Osteoblast (primary cell): ENCODE data around the gene UGT1A1. TPM values are rescaled to one million over a fixed set of nuclear protein-coding genes. Genes with fewer than 3 reads are reported as not detected.
"Not testable (repeated sequence)": the region's sequence is repeated elsewhere in the genome, so short reads cannot be mapped to it uniquely, and the experiment has no call there.

Experiments
- DNase-seq: peaks from one replicate; pipeline ENCODE4 v3.0.0; 2011; ENCODE audit warnings: low spot score, mixed read lengths; ENCODE audit not compliant: insufficient read length; ENCODE audit errors: missing footprints
- H2AFZ ChIP-seq: 2 replicates; pipeline ENCODE4 v1.6.0; 2011; ENCODE audit warnings: mild to moderate bottlenecking, low read length
- H3K27ac ChIP-seq: 2 replicates; pipeline ENCODE4 v1.5.1; 2011; ENCODE audit warnings: mild to moderate bottlenecking, low read depth, low read length, moderate library complexity
- H3K27me3 ChIP-seq: 2 replicates; pipeline ENCODE4 v1.6.0; 2012; ENCODE audit warnings: mild to moderate bottlenecking, control low read depth, inconsistent platforms, low read length, moderate library complexity; ENCODE audit not compliant: insufficient read depth
- H3K36me3 ChIP-seq: 2 replicates; pipeline ENCODE4 v1.5.1; 2011; ENCODE audit warnings: mild to moderate bottlenecking, low read length, control low read depth, moderate library complexity; ENCODE audit not compliant: insufficient read depth
- H3K4me1 ChIP-seq: 2 replicates; pipeline ENCODE4 v1.5.1; 2011; ENCODE audit warnings: mild to moderate bottlenecking, low read length, control low read depth, moderate library complexity; ENCODE audit not compliant: insufficient read depth
- H3K4me2 ChIP-seq: 2 replicates; pipeline ENCODE4 v1.6.0; 2011; ENCODE audit warnings: mild to moderate bottlenecking, low read length; ENCODE audit not compliant: insufficient read depth
- H3K4me3 ChIP-seq: fragments of 200-600 bp; sonication (generic); 3 replicates; pipeline ENCODE4 v1.5.1; 2012; ENCODE audit warnings: mild to moderate bottlenecking, low read length, inconsistent platforms; ENCODE audit not compliant: insufficient read depth
- H3K79me2 ChIP-seq: 2 replicates; pipeline ENCODE4 v1.6.0; 2012; ENCODE audit warnings: mild to moderate bottlenecking, low read length, control low read depth, inconsistent platforms; ENCODE audit not compliant: insufficient read depth
- H3K9me3 ChIP-seq: 2 replicates; pipeline ENCODE4 v1.5.1; 2011; ENCODE audit warnings: low read depth, low read length, control low read depth
- H4K20me1 ChIP-seq: 2 replicates; pipeline ENCODE4 v1.6.0; 2012; ENCODE audit warnings: mild to moderate bottlenecking, low read length, control low read depth; ENCODE audit not compliant: insufficient read depth
- total RNA-seq: library from RNA; depleted of rRNA; stranded (reverse); fragments of >200 nt; gene quantifications from 2 replicates; pipeline ENCODE4 v1.2.3, GENCODE V29; 2012
- TF ChIP-seq, protein P1 (sequence below): IDR thresholded peaks from 2 replicates; pipeline ENCODE4 v1.5.1; 2011; ENCODE audit warnings: mild to moderate bottlenecking, low read depth, low read length, moderate library complexity; ENCODE audit errors: extremely low read depth

The UGT1A1 gene
- total RNA-seq, 1 donor = not detected

GRCh38 chr2:233746475-233747282 lies 13.4 kb upstream of the UGT1A1 start:
- H3K4me2 ChIP-seq = no peak overlapping the region
- no peak overlapping the region for H3K27ac ChIP-seq
- no peaks in the 10 kb centered on the region for H3K79me2 ChIP-seq
- TF ChIP-seq, protein P1, sequence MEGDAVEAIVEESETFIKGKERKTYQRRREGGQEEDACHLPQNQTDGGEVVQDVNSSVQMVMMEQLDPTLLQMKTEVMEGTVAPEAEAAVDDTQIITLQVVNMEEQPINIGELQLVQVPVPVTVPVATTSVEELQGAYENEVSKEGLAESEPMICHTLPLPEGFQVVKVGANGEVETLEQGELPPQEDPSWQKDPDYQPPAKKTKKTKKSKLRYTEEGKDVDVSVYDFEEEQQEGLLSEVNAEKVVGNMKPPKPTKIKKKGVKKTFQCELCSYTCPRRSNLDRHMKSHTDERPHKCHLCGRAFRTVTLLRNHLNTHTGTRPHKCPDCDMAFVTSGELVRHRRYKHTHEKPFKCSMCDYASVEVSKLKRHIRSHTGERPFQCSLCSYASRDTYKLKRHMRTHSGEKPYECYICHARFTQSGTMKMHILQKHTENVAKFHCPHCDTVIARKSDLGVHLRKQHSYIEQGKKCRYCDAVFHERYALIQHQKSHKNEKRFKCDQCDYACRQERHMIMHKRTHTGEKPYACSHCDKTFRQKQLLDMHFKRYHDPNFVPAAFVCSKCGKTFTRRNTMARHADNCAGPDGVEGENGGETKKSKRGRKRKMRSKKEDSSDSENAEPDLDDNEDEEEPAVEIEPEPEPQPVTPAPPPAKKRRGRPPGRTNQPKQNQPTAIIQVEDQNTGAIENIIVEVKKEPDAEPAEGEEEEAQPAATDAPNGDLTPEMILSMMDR = no peak
- no peaks in the 10 kb centered on the region for H3K36me3 ChIP-seq
- DNase-seq = no peak
- H3K4me1 ChIP-seq = peaks cover 3% of the 10 kb centered on the region
- H2AFZ ChIP-seq = no peak overlapping the region
- peaks cover 6% of the 10 kb centered on the region for H3K27me3 ChIP-seq
- no peaks in the 10 kb centered on the region for H4K20me1 ChIP-seq
- peaks cover 3% of the 10 kb centered on the region for H3K9me3 ChIP-seq
- no peak overlapping the region for H3K4me3 ChIP-seq

- Histone ChIP-seq H3K27me3 (peaks cover 6% of the 10 kb centered on the region), H3K9me3 (peaks cover 3% of the 10 kb centered on the region), H3K4me2 (no peak overlapping the region), H3K36me3 (no peaks in the 10 kb centered on the region), H2AFZ (no peak overlapping the region), H3K27ac (no peak overlapping the region), H3K79me2 (no peaks in the 10 kb centered on the region), H3K4me1 (peaks cover 3% of the 10 kb centered on the region), H3K4me3 (no peak overlapping the region), H4K20me1 (no peaks in the 10 kb centered on the region)
- TF ChIP-seq, protein P1 = no peak
- DNase-seq = no peak
Observed at GRCh38 chr2:233747283-233747544, 12.9 kb upstream of the UGT1A1 start.

DNA sequence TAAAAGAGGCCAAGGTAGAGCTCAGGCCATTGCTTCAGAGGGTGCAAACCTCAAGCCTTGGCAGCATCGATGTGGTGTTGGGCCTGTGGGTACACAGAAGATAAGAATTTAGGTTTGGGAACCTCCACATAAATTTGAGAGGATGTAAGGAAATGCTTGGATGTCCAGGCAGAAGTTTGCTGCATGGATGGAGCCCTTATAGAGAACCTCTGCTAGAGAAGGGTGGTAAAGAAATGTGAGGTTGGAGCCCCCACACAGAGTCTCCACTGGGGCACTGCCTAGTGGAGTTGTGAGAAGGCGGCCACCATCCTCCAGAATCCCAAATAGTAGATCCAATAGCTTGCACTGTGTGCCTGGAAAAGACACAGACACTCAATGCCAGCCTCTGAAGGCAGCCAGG lies 9.4 kb upstream of the UGT1A1 start:
- H3K79me2 ChIP-seq, H3K4me3 ChIP-seq, H3K4me1 ChIP-seq, H3K9me3 ChIP-seq, H3K4me2 ChIP-seq, H3K36me3 ChIP-seq, H3K27ac ChIP-seq, H2AFZ ChIP-seq, DNase-seq, H4K20me1 ChIP-seq, H3K27me3 ChIP-seq: not testable (repeated sequence)

DNA sequence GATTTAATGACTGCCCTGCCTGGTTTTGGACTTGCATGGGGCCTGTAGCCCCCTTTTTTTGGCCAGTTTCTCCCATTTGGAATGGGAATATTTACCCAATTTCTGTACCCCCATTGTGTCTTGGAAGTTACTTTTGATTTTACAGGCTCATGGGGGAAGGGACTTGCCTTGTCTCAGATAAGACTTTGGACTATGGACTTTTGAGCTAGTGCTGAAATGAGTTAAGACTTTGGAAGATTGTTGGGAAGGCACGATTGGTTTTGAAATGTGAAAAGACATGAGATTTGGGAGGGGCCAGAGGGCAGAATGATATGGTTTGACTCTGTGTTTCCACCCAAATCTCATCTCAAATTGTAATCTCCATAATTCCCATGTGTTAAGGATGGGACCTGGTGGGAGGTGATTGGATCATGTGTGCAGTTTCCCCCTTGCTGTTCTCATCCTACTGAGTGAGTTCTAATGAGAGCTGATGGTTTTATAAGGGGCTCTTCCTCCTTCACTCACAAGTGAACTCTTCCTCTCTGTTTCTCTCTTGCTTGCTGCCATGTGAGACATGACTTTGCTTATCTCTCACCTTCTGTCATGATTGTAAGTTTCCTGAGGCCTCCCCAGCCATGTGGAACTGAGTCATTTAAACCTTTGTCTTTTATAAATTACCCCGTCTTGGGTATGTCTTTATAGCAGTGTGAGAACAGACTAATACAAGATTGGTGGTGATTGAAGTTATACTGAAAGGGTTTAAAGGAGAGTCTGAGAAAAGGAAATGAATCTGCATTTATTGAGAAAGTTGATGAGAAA lies 8.7 kb upstream of the UGT1A1 start:
- H3K4me3 ChIP-seq, H3K4me2 ChIP-seq, H2AFZ ChIP-seq, H3K79me2 ChIP-seq, H3K9me3 ChIP-seq, DNase-seq, H3K36me3 ChIP-seq, H3K4me1 ChIP-seq, H4K20me1 ChIP-seq, H3K27ac ChIP-seq, H3K27me3 ChIP-seq: not testable (repeated sequence)
